LNCaP clone FGC (cell line): ENCODE results near the gene KDM7A.
"Not testable (repeated sequence)": the region's sequence is repeated elsewhere in the genome, so short reads cannot be mapped to it uniquely, and the experiment has no call there.

Experiments used
- DNase-seq: peaks from one replicate; pipeline ENCODE4 v3.0.0-alpha.2; 2011; ENCODE audit warnings: low read depth
- H3K4me3 ChIP-seq: 2 replicates; pipeline ENCODE4 v1.5.1; 2011; ENCODE audit warnings: mild to moderate bottlenecking, low read depth, low read length, control low read depth
- CTCF ChIP-seq: IDR thresholded peaks from 2 replicates; pipeline ENCODE4 v1.5.1; 2012; ENCODE audit warnings: mild to moderate bottlenecking; ENCODE audit not compliant: control insufficient read depth, insufficient read depth; ENCODE audit errors: extremely low read depth

The KDM7A gene

GRCh38 chr7:140209866-140210609 is 33.3 kb upstream of the KDM7A start:
- no peak for DNase-seq
- H3K4me3 ChIP-seq = no peak overlapping the region
- TF ChIP-seq CTCF = no peak

GRCh38 chr7:140206616-140207389 is 30.0 kb upstream of the KDM7A start:
- no peak for TF ChIP-seq CTCF
- H3K4me3 ChIP-seq = no peak overlapping the region
- no peak for DNase-seq

- no peak overlapping the region for H3K4me3 ChIP-seq
- no peak for DNase-seq
- no peak for TF ChIP-seq CTCF
Measured at GRCh38 chr7:140205600-140205999, 28.8 kb upstream of the KDM7A start.

- DNase-seq = no peak
- no peak for TF ChIP-seq CTCF
- no peak overlapping the region for H3K4me3 ChIP-seq
Measured at GRCh38 chr7:140203556-140203955, 26.8 kb upstream of the KDM7A start.

- not testable (repeated sequence) for H3K4me3 ChIP-seq, DNase-seq
Measured at GRCh38 chr7:140202942-140203341, 26.2 kb upstream of the KDM7A start.

- no peak for DNase-seq
- TF ChIP-seq CTCF = no peak
Measured at GRCh38 chr7:140201393-140201792, 24.6 kb upstream of the KDM7A start.

GRCh38 chr7:140200061-140200989 is 23.5 kb upstream of the KDM7A start:
- no peak for TF ChIP-seq CTCF
- no peak overlapping the region for H3K4me3 ChIP-seq
- no peak for DNase-seq

More at GRCh38 chr7:140201393-140201792, 24.6 kb upstream of the KDM7A start:
- H3K4me3 ChIP-seq = no peak overlapping the region
